SK-N-SH treated with all-trans-retinoic acid at 6 μM for 48 hours (cell line): ENCODE data around the gene CDKN3.

Experiments
- ATAC-seq: fragments of 200-7000 bp; cut with Tn5 transposase; 3 replicates; pipeline ENCODE4 v1.9.1; 2020; ENCODE audit warnings: mild to moderate bottlenecking, moderate library complexity
- ARNTL ChIP-seq: fragments of 450-650 bp; formaldehyde crosslinking; IDR thresholded peaks from 2 replicates; pipeline ENCODE4 v1.5.0; 2020; ENCODE audit warnings: low read depth, mild to moderate bottlenecking, moderate library complexity, borderline replicate concordance
- BACH2 ChIP-seq: fragments of 250-450 bp; sonication (Bioruptor Pico); IDR thresholded peaks from 2 replicates; pipeline ENCODE4 v1.9.0; 2021; ENCODE audit warnings: mild to moderate bottlenecking, borderline replicate concordance
- CSDC2 ChIP-seq: fragments of 250-450 bp; sonication (Bioruptor Pico); IDR thresholded peaks from 2 replicates; pipeline ENCODE4 v1.5.0; 2020; ENCODE audit warnings: mild to moderate bottlenecking, moderate library complexity
- ESRRG ChIP-seq: fragments of 250-450 bp; sonication (Bioruptor Pico); IDR thresholded peaks from 2 replicates; pipeline ENCODE4 v1.6.1; 2021; ENCODE audit warnings: mild to moderate bottlenecking
- GLIS3 ChIP-seq: fragments of 250-450 bp; sonication (Bioruptor Pico); IDR thresholded peaks from 2 replicates; pipeline ENCODE4 v1.5.0; 2020; ENCODE audit warnings: mild to moderate bottlenecking, moderate library complexity
- ISL1 ChIP-seq: fragments of 250-450 bp; sonication (Bioruptor Pico); IDR thresholded peaks from 2 replicates; pipeline ENCODE4 v2.1.2; 2022; ENCODE audit warnings: mild to moderate bottlenecking, moderate library complexity
- PPARA ChIP-seq: fragments of 250-450 bp; sonication (Bioruptor Pico); IDR thresholded peaks from 2 replicates; pipeline ENCODE4 v1.5.0; 2020; ENCODE audit warnings: mild to moderate bottlenecking, borderline replicate concordance
- RARB ChIP-seq: fragments of 250-450 bp; sonication (Bioruptor Pico); IDR thresholded peaks from 2 replicates; pipeline ENCODE4 v1.8.0; 2021; ENCODE audit warnings: mild to moderate bottlenecking, moderate library complexity
- SNAI2 ChIP-seq: fragments of 250-450 bp; sonication (Bioruptor Pico); IDR thresholded peaks from 2 replicates; pipeline ENCODE4 v1.5.0; 2020; ENCODE audit warnings: mild to moderate bottlenecking, moderate library complexity
- TCF4 ChIP-seq: fragments of 250-450 bp; sonication (Bioruptor Pico); IDR thresholded peaks from 2 replicates; pipeline ENCODE4 v1.8.0; 2021; ENCODE audit warnings: mild to moderate bottlenecking, moderate library complexity, borderline replicate concordance
- TOX ChIP-seq: fragments of 250-450 bp; sonication (Bioruptor Pico); IDR thresholded peaks from 2 replicates; pipeline ENCODE4 v1.8.0; 2021; ENCODE audit warnings: mild to moderate bottlenecking, moderate library complexity, borderline replicate concordance
- TSHZ2 ChIP-seq: fragments of 250-450 bp; sonication (Bioruptor Pico); IDR thresholded peaks from 2 replicates; pipeline ENCODE4 v1.5.0; 2020; ENCODE audit warnings: mild to moderate bottlenecking, moderate library complexity
- ZC3H10 ChIP-seq: fragments of 250-450 bp; sonication (Bioruptor Pico); IDR thresholded peaks from 2 replicates; pipeline ENCODE4 v1.5.1; 2021; ENCODE audit warnings: mild to moderate bottlenecking, moderate library complexity
- ZFP3 ChIP-seq: fragments of 250-450 bp; sonication (Bioruptor Pico); IDR thresholded peaks from 2 replicates; pipeline ENCODE4 v1.5.0; 2020; ENCODE audit warnings: mild to moderate bottlenecking, moderate library complexity
- ZFP30 ChIP-seq: fragments of 450-650 bp; formaldehyde crosslinking; IDR thresholded peaks from 2 replicates; pipeline ENCODE4 v1.5.0; 2022; ENCODE audit warnings: mild to moderate bottlenecking, moderate library complexity
- ZNF565 ChIP-seq: fragments of 450-650 bp; formaldehyde crosslinking; conservative IDR thresholded peaks from 2 replicates; pipeline ENCODE4 v1.5.0; 2020; ENCODE audit warnings: low read depth, mild to moderate bottlenecking, moderate library complexity
- ZNF70 ChIP-seq: fragments of 450-650 bp; formaldehyde crosslinking; IDR thresholded peaks from 2 replicates; pipeline ENCODE4 v1.5.0; 2020; ENCODE audit warnings: mild to moderate bottlenecking, moderate library complexity
- ZNF8 ChIP-seq: fragments of 450-650 bp; formaldehyde crosslinking; IDR thresholded peaks from 2 replicates; pipeline ENCODE4 v1.5.0; 2020; ENCODE audit warnings: mild to moderate bottlenecking, moderate library complexity
- TF ChIP-seq, protein P1 (sequence below): fragments of 250-450 bp; sonication (Bioruptor Pico); IDR thresholded peaks from 2 replicates; pipeline ENCODE4 v1.8.0; 2021; ENCODE audit warnings: low read depth, mild to moderate bottlenecking, moderate library complexity, borderline replicate concordance
- TF ChIP-seq, protein P2 (sequence below): fragments of 250-450 bp; sonication (Bioruptor Pico); IDR thresholded peaks from 2 replicates; pipeline ENCODE4 v1.5.1; 2021; ENCODE audit warnings: mild to moderate bottlenecking, moderate library complexity

Gene CDKN3

GRCh38 chr14:54396493-54397335, at the start of gene CDKN3:
Gene CDKN3 (plus strand): TSS chr14:54397007. CDS start chr14:54397069, 62 bp downstream.
- TF ChIP-seq, protein P1, sequence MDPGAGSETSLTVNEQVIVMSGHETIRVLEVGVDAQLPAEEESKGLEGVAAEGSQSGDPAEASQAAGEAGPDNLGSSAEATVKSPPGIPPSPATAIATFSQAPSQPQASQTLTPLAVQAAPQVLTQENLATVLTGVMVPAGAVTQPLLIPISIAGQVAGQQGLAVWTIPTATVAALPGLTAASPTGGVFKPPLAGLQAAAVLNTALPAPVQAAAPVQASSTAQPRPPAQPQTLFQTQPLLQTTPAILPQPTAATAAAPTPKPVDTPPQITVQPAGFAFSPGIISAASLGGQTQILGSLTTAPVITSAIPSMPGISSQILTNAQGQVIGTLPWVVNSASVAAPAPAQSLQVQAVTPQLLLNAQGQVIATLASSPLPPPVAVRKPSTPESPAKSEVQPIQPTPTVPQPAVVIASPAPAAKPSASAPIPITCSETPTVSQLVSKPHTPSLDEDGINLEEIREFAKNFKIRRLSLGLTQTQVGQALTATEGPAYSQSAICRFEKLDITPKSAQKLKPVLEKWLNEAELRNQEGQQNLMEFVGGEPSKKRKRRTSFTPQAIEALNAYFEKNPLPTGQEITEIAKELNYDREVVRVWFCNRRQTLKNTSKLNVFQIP, result no peak
- TF ChIP-seq, protein P2, sequence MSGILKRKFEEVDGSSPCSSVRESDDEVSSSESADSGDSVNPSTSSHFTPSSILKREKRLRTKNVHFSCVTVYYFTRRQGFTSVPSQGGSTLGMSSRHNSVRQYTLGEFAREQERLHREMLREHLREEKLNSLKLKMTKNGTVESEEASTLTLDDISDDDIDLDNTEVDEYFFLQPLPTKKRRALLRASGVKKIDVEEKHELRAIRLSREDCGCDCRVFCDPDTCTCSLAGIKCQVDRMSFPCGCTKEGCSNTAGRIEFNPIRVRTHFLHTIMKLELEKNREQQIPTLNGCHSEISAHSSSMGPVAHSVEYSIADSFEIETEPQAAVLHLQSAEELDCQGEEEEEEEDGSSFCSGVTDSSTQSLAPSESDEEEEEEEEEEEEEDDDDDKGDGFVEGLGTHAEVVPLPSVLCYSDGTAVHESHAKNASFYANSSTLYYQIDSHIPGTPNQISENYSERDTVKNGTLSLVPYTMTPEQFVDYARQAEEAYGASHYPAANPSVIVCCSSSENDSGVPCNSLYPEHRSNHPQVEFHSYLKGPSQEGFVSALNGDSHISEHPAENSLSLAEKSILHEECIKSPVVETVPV (CRISPR knock-in tag), result no peak
- TF ChIP-seq SNAI2 (CRISPR knock-in tag) (no peak), BACH2 (CRISPR knock-in tag) (no peak), ARNTL (CRISPR knock-in tag) (no peak), GLIS3 (CRISPR knock-in tag) (no peak), ZNF70 (CRISPR knock-in tag) (no peak), CSDC2 (CRISPR knock-in tag) (no peak), TOX (CRISPR knock-in tag) (no peak), PPARA (CRISPR knock-in tag) (no peak), TSHZ2 (CRISPR knock-in tag) (no peak), RARB (CRISPR knock-in tag) (no peak), ZNF565 (CRISPR knock-in tag) (no peak), ISL1 (CRISPR knock-in tag) (no peak), ESRRG (CRISPR knock-in tag) (no peak), ZC3H10 (CRISPR knock-in tag) (no peak)
- ATAC-seq, result peak; percentile 99

GRCh38 chr14:54347044-54347443, 49.8 kb upstream of the CDKN3 start:
- TF ChIP-seq ZNF70 (CRISPR knock-in tag) (no peak), TCF4 (CRISPR knock-in tag) (no peak), ZNF8 (CRISPR knock-in tag) (no peak), PPARA (CRISPR knock-in tag) (no peak)

DNA sequence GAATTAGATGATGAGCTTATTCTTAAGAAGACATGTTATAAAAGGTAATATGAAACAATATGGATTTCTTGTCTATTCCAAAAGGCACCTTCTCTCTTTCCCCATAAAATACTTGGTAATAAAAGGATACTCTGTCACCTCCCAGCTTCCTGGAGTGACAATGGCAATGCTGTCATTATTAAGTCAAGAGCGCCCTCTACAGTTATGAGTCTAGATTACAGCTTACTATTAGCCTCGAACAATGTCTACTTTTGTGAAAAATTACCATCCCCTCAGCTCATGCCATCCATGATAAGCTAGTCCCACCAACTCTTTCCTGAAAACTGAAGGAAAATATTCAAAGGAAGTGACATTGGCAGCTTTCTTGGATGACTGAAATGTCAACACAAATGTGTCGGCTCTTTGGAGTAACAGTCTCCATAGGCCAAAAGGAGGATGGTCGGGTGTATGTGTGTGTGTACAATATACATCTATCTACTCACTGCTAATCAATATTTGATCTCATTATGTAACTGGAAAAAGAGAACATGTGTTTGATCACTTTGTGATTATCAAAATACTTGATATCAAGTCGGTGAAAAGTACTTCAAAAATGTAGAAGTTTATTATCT, 48.7 kb upstream of the CDKN3 start:
- TF ChIP-seq ZNF70 (CRISPR knock-in tag), result peak; percentile 38; the same call in 1 of the 2 replicates
- TF ChIP-seq ZFP30 (CRISPR knock-in tag), result no peak
- ATAC-seq, result peak; percentile 75

More at GRCh38 chr14:54347044-54347443, 49.8 kb upstream of the CDKN3 start:
- ATAC-seq, result no peak

DNA sequence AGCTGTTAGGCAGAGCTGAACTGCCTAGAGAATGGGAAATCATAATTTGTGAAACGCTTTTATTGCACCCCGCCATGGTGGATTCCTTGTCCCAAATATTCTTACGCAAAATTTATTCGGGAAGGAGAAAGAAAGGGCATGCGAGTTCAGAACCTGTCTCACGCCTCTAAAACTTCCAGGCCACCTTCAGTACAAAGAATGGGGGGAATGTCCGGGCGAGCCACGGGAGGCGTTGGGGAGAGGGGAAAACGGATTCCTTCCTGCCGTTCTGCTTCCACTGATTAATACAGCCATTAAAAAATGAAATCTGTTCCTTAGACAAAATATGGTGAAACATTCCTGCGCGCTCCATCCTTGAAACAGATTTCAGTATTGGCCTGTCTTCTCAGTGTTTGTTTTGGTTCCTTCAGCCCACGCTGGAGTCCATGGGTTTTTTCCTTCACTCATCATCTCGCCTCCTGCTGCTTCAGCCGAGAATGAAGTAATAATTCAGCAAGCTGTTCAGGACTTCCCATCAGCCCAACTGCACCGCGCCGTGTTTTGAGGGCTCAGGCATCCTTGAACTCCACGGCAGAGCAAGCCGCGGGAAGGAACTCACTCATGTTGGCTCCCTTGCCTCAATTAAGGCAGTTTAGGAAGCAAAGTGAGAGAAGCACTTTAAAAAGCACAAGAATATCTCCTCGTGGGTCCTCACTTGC, 47.7 kb upstream of the CDKN3 start:
- ATAC-seq, result no peak
- TF ChIP-seq TOX (CRISPR knock-in tag) (no peak), ZFP30 (CRISPR knock-in tag) (no peak), TCF4 (CRISPR knock-in tag) (no peak), ZNF8 (CRISPR knock-in tag) (no peak), PPARA (CRISPR knock-in tag) (no peak), GLIS3 (CRISPR knock-in tag) (no peak), TSHZ2 (CRISPR knock-in tag) (no peak), ZFP3 (CRISPR knock-in tag) (no peak), ARNTL (CRISPR knock-in tag) (no peak)
- TF ChIP-seq, protein P2 (CRISPR knock-in tag), result no peak
- TF ChIP-seq, protein P1, result no peak
